Stimulated activated CD4-positive, alpha-beta T cell treated with anti-CD3 and anti-CD28 coated beads, Interleukin-15, amount 100 ng/mL, for 24 hours (primary cell): ENCODE measurements around the gene IRF2BP2.

Experiments
- DNase-seq: peaks from one replicate; pipeline ENCODE4 v3.0.0-alpha.2; 2020

The IRF2BP2 gene

DNA sequence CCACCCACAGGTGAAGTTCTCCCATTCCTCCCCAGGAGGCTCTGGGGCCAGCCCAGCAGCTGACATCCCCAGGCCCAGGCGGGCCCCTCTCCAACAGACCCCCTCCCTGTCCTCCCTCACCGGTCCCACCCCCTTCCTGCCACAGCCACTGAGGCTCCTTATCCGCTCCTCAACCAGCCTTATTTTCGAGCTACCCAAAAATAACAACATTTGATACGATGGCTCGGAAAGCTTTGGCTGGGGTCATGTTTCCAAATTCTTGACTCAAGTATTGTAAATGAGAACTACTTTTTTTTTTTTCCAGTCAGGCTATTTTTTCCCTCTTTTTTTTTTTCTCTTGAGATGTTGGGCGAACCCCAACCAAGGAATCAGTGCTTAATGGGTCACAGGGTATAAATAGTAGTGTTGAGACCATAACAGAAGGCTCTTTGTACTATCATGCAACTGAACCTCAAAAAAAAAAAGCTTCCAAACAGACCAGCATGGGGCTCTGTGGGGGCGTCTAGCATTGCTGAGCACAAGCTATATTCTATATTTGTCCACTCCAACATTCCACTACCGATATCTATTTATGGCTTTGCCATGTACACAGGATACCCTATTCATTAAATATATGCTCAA lies 27.2 kb downstream of the IRF2BP2 start:
- no peak for DNase-seq

DNA sequence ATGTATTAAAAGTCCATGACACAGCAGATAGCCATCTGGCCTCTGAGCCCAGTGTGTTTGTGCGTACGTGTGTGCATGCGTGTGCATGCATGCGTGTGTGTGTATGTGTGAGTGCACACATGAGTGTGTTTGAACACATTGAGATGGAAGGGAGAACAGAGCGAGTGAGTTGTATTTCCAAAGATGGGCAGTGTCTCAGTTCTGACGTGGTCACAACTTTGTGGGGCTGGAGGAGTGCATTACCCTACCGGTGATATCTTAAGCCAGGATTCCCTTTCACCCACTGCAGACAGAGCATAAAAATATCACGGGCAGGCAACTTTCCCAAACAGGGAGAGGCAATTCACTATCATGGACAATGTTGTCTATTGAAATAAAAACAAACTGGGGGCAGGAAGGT lies 27.8 kb downstream of the IRF2BP2 start:
- no peak for DNase-seq

DNA sequence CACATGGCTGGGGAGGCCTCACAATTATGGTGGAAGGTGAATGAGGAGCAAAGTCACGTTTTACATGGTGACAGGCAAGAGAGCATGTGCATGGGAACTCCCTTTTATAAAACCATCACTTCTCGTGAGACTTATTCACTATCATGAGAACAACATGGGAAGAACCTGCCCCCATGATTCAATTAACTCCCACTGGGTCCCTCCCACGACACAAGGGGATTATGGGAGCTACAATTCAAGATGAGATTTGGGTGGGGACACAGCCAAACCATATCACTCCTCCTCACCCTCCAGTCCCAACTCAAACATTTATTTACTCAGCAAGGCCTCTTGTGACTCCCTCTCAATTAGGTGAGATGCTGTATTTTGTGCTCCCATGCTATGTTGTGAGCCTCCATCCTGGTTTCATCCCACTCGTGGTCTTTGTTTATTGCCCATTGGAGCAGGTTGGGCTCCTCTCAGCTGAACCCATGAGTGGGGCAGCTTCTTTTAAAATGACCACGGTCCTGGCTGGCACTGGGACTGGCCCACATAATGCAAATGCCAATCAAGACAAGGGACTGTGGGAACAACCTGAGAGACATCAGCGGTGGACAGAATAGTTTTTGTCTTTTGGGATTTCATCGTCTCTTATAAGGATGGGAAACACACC lies 28.8 kb downstream of the IRF2BP2 start:
- DNase-seq: no peak

DNA sequence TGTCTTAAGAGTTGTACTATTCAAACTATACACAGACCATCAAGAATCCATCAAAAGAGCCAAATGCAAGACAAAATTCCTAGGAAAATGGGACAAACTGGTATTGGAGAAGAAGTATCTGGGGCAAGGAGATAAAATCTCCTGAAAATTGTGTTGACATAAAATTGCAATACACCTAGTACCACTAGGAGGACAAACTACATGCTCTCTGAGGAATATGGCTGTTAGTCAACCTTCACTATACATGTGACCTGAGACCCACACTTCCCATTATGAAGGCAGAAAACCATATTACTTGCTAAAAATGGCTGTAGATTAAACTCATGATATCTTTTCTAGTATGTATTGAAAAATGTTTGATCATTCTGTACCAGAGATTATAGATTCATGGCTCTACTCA lies 30.0 kb downstream of the IRF2BP2 start:
- DNase-seq: no peak

DNA sequence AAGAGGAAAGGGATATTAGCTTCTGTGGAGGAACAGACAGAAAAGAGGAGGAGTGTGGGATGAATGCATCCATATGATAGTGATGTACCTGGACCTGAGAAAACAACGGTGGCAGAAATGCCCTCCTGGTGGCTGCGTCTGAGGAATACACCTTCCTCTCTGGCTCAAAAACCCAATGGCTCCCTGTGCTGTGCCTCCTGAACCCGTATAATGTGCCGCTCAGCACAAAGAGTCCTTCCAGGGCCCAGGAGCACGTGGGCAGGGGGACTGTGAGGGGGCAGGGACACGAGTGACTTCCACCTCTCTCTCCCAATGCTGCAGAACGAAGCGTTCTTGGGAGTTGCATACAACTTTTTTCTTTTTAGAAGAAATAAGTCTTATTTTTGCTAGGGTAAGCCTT lies 31.2 kb downstream of the IRF2BP2 start:
- DNase-seq: no peak

DNA sequence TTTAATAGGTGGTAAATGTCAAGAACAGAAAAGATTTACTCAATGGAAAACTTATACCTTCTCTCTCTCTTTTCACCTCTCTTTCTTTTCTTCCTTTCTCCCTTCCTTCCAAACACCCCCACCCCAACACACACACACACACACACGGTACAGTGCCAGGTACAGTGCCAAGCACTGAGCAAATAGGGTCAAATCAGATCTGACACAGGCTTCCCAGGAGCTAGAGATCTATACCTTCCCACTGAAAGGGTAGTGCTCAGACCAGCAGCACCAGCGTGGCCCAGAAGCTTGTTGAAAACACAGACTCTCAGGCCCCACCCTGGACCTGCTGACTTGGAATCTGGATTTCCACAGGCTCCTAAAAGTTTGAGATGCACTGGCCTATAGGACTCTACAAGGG lies 31.9 kb downstream of the IRF2BP2 start:
- no peak for DNase-seq

DNA sequence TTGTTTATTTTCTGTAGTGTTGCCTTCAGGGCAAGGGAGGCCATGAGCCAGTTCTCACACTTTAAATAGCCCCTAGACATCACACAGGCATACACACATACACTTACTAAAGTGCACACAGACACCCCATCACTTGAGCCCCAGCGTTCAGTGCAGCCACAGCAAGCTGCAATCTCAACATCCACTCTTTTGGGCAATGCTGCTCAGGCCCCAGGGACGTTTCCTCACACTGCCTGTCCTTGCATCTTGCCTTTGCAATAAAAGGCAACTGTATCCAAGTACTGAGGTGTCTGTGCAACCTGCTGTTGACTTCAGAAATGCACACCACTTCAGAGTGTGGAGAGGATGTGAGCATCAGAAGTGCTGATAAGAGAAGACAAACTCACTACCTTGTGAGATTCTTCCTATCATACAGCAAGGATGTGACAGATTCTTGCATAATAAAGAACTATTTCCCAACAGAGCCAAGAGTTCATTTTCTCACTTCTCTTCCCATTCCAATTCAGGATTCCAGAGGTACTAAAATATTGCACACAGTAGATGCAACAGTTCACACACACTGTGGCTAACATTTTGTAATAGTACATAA lies 36.2 kb downstream of the IRF2BP2 start:
- no peak for DNase-seq

DNA sequence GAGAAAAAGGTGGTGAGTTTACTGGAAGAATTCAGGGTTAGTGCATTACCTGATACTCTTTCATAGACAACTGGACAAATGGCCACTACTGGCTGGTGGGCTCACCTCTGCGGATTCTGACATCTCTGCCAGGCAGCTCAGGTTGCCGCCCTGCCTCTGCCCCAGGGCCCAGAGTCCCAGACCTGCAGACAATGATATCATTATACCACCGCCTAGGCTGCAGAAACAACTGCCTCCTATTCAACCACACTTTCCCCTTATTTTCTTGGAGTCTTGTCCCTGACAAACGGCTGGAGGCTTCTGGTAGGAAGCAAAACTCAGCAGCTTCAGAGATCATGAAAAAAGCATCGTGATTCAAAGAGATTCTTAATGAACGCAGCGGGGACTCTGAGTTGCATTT lies 37.0 kb downstream of the IRF2BP2 start:
- no peak for DNase-seq

DNA sequence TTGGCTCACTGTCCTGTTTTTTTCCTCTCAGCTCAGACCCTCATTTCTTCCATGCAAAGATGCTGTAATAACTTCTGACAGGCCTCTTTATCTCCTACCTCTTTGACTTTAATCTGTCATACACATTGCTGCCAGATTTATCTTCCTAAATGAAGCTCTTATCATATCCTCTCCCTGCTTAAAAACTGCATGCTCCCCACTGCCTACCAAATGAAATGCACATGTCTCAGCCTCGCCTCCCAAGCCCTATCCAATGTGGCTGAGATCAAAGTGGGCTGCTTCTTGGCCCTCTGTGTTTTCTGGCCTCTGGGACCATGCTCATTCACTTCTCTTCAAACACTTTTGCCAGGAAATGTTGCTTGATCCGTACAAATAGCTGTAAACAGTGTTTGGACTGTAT lies 38.3 kb downstream of the IRF2BP2 start:
- no peak for DNase-seq

DNA sequence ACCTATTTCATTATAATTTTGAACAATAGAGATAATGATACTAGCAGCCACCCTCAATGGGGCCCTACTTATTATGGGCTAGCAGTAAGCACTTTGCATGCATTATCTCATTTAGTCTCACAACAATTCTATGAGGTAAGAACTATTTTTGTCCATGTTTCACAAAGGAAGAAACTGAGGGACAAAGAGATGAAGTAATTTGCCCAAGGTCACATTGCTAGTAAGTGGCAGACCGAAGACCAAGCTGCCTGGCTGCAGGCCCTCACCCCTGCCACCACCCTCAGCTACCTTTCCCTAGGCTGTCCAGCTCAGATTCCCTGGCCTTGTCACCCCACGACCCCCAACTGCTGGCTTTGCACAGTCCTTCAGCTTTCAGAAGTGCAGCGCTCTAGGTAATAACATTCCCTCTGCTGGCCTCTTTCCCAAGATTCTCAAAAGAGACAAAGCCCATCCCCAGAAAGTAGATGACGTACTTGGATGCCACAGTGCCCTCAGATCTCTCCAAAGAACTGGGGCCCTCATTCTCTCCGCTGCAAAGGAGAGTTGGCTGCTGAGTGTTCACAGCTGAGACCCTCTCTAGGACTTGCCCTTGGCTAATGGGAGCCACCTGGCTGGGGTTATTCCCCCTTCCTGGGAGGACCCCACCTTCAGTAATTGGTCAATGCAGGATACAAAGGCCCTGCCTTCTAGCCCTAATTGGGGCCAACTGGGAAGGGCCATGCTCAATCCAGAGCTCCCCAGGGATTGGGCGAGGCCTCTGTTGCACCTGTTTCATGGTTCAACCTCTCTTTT lies 39.5 kb downstream of the IRF2BP2 start:
- no peak for DNase-seq

DNA sequence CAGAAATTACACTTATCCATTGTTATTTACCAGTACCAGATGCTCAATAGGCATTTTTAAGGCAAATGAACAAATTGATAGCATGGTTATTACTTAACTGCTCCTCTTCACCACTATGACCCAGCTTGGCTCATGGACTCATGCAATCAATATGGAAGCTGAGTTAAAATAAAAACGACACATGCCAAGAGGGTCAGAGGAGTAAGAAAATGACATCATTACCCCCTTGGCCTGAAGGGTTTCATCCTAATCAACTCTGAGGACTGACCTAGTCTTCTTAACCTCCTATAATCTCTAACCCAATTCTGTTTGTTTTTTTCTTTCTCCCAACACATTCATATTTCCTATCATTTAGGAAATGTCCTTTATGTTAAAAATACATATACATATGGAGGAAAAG lies 41.6 kb downstream of the IRF2BP2 start:
- DNase-seq: no peak

DNA sequence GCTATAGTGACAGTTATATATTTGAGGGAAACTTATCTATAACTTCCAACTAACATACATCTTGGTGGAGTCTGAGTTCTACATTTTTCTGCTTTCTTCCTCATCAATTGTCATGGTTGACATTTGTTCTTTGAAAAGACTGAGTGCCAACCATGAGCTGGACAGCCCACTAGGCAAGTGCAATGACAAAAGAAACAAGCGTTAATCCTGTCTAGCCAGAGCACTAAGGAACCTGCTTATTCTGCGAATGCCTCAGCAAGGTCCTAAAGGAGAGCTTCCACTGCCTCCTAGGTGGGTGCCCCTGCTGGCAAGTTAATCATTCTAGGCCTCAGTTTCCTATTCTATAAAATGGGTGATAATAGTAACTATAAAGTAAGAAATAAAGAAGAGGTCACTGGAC lies 44.8 kb downstream of the IRF2BP2 start:
- DNase-seq: no peak

DNA sequence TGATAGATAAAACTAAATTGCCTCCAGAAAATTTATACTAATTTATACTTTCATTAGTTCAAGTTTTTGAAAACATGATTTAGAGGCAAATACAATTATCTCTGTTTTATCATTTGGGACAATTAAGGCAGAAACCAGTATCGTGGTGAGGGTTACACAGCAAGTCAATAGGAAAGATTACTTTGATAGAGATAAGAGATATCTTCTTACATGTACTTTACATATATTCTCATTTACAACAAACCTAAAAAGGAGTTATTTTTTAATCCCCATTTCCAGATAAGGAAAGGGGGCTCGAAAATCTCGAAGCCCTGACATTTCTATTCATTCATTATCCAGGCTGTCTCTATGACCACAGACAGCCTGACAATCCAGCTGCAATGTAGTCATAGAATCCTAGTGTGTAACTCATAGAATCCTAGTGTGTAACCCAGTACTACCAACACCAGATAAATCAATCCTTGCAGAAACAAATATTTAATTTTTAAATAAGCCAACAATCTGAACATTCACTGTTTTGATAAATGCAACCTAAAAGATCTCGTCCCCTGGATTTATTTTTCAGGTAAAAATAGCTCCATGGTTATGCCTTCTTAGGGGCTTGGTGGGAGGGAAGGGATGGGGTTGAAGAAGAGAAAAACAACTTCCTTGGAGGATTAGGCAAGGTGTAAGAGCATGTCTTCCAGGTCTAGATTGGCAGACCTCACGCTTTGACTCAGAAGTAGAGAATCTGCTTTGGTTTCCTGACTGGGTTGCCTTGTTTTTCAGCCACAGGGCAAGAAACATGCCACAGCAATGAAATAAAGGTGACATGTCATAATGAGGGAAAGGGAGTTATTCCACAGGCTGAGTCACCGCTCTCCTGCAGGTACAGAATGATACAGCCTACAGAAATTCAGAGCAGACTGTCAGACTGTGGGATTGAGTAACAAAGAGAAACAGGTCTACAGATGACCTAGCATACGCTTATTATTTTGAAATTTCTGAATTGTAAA lies 45.6 kb downstream of the IRF2BP2 start:
- peak; percentile 12 for DNase-seq

DNA sequence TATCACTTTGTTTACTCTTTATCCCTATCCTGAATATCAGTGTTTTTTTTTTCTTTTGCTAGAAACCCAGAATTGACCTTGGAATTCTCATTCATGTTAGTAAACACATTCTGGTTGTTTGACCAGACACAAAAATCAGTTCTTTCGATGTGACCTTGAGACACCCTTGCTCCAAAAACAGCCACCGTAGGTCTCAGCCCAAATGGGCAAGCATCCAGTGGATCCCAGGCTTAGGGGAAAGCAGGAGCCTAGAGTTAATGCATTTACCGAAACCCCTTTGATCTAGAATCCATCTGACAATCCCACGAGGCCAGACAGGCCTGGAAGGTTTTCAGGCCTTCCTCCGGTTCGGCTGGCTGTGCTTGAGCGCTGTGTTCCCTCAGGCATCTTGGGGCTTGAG lies 47.6 kb downstream of the IRF2BP2 start:
- DNase-seq: no peak

DNA sequence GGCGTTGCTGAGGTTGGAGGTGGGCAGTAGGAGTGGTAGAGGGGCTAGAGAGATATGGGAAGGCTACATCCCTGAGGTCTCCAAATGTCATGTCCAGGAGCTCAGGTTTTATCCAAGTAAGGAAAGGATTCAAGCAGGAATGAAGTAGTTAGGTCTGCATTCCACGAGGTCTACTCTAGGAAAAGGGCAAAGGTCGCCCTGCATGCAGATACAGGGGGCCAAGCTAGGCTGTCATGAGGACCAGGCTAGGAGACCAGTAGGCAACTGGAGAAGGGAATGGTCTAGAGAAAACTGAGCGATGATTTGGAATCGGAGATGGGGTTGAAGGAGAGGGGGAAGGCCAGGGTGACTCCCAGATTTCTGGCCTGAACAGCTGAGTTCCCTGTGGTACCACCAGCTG lies 48.7 kb downstream of the IRF2BP2 start:
- DNase-seq: no peak

DNA sequence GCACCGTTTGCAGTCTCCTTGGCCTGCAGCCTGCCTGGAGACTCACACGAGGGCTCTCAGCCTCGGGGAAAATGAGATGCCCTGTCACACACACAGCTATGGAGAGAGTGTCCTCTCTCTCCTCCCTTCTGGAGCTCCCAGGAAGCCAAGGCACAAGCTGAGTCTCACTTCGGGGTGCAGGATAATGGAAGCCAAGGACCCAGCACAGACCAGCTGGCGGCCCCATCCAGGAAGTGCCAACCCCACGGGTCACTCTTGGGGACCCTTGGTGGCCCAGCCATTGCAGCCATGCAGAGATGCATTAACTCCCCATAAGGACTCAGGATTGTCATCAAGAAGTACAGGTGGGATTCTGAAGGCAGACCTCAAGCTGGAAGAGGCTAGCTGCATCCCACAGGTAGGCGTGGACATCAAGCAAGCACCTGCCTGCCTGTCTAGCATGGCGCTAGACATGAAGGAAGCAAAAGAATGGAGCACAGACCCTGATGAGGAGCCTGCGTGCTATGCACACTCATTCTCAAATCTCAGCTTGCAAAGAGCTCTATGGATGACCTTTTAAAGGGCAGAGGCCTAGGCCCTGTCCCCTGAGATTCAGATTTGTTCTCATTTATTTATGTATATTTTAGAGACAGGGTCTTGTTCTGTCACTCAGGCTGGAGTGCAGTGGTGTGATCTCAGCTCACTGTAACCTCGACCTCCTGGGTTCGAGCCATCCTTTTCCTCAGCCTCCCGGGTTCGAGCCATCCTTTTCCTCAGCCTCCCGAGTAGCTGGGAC lies 49.9 kb downstream of the IRF2BP2 start:
- no peak for DNase-seq

DNA sequence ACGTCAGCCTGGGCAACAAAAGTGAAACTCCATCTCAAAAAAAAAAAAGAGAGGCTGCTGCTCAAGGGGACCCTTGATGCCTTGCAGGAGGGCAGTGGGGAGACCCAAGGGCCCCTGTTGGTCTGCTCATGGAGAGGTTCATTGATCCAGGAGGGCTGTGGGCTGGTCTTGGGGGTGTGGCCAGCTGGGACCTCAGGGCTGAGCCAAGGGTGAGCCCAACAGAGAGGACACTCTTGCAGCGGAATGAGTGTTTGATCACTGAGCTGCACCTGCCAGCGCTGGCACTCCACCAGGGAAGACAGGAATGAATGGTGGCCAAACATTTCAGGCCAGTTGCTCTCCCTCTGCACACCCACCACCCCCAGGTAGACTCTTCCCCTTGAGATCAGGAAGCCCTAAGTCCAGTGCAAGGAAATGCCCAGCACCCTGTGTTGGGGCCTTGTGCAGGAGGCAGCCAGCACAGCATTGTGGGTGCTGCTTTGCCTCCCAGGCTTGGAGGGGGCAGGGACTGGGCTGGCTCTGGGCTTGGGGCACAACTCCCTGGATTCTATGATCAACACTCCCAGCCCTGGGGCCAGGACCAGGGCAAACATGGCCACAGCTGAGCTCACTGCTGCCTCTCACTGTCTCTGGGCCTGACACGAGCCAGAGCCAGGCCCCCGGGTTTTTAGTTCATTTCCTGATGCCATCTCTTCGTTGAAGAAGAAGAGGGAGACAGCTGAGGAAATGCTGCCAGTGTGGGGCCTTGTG lies 50.7 kb downstream of the IRF2BP2 start:
- no peak for DNase-seq

DNA sequence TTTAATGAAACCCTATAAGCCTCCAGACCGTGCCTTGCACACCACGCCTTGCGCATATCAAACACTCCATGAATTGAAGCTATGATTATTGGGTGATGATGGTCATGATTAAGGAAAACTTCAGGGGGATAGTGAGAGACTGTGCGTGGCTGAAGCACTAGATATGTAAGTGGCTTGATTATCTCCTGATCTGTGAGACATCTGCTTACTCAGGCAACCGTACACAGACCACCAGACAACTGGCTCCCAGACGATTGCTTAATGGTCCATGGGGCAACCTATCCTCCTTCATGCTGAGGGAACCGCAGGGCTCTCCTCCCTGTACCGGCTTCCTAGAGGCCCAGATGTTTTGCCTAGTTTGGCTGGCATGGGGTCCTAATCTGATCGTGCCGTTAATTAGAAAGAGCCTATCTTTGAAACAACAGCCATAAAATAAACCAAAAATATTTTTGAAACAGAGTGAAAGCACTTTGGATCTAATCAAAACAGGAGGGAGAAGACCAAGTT lies 51.6 kb downstream of the IRF2BP2 start:
- no peak for DNase-seq

DNA sequence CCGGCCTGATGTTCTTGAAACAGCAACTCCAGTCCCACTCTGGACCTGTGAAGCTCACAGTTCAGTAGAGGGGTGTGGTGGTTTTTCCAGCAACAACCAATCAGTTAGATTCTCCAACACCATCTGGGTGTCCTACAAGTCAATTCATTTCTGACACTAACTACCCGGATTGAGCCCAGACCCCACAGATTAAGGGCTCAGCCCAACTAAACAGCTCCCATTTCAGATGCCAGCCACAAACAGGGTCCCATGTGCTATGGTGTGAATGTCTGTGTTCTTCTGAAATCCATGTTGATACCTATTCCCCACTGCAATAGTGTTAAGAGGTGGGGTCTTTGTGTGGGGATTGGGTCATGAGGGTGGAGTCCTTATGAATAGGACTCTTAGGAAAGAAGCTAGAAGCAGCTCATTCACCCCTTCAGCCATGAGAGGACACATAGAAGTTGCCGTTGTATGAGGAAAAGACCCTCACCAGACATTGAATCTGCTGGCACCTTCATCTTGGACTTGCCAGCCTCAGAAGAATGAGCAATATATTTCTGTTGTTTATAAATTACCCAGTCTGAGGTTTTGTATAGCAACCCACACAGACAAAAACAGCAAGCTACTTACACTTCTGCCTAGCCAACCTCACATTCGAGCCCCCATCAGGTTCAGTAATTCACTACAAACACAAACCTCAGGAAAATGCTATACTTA lies 53.6 kb downstream of the IRF2BP2 start:
- no peak for DNase-seq

DNA sequence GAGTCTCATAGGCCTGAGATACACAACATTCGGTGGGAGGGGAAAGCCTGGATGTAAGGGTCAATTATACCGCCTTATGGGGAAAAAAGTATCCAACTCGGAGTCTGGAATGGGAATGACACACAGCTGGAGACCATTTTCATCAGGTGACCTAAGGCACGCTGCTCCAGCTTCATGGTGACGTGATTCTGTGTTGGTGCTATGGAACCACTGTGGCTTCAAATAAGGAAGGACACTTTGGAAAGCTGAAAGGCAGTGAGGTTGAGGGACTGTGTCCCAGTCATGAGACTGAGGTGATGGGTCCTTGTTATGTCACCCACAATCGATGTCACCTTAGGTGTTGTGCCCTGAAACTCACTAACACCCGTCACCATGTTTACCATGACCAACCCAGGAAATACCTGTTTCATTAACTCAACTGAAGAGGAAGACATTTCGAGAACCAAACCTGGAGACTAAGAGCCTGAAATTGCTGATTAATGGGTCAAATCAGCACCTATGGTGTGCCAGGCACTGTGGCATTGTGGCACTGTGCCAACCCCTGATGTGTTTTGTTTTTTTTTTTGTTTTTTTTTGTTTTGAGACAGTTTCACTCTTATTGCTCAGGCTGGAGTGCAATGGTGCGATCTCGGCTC lies 54.5 kb downstream of the IRF2BP2 start:
- no peak for DNase-seq
